Measurements from ENCODE around the gene LRRC41. TPM values are rescaled to one million over a fixed set of nuclear protein-coding genes. Genes with fewer than 3 reads are reported as not detected.
A peak's percentile ranks its signal among the peaks of the same experiment; 100 is the strongest.

LRRC41 gene, protein sequence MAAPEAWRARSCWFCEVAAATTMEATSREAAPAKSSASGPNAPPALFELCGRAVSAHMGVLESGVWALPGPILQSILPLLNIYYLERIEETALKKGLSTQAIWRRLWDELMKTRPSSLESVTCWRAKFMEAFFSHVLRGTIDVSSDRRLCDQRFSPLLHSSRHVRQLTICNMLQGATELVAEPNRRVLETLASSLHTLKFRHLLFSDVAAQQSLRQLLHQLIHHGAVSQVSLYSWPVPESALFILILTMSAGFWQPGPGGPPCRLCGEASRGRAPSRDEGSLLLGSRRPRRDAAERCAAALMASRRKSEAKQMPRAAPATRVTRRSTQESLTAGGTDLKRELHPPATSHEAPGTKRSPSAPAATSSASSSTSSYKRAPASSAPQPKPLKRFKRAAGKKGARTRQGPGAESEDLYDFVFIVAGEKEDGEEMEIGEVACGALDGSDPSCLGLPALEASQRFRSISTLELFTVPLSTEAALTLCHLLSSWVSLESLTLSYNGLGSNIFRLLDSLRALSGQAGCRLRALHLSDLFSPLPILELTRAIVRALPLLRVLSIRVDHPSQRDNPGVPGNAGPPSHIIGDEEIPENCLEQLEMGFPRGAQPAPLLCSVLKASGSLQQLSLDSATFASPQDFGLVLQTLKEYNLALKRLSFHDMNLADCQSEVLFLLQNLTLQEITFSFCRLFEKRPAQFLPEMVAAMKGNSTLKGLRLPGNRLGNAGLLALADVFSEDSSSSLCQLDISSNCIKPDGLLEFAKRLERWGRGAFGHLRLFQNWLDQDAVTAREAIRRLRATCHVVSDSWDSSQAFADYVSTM
- total RNA-seq (2016; rRNA removed; fragmentation: Illumina TruSeq; extraction: Trizol) (51.9 and 53.6 TPM in 2 replicates), polyA plus RNA-seq (2011; rRNA removed) (48.1 and 64.1 TPM in 2 replicates), polyA minus RNA-seq (2011; rRNA and poly(A)+ RNA removed; ENCODE audit: low replicate concordance) (54.6 and 133 TPM in 2 replicates), Bru-seq, nascent RNA (percentile 85 among the genes with signal in this experiment), BruChase-seq, experiment 1, labeled RNA remaining after a 6-hour chase (percentile 86 among the genes with signal in this experiment), BruChase-seq, experiment 2, labeled RNA remaining after a 2-hour chase (percentile 87 among the genes with signal in this experiment)
- 8.7 and 10.1 TPM in 2 replicates for total RNA-seq (2016; cell fraction: cytosol; rRNA removed; fragmentation: Illumina TruSeq; extraction: Trizol; ENCODE audit: low read depth)
- total RNA-seq (2016; cell fraction: insoluble cytoplasmic fraction; rRNA removed; fragmentation: Illumina TruSeq; extraction: Trizol): 44.9 and 54.0 TPM in 2 replicates
- 22.7 and 23.9 TPM in 2 replicates for total RNA-seq (2016; cell fraction: membrane; rRNA removed; fragmentation: Illumina TruSeq; extraction: Trizol)
- total RNA-seq (2016; cell fraction: nucleus; rRNA removed; fragmentation: Illumina TruSeq; extraction: Trizol): 37.9 and 43.3 TPM in 2 replicates
- 44.5 and 50.8 TPM in 2 replicates for polyA plus RNA-seq (2011; cell fraction: cytosol; rRNA removed)
- polyA plus RNA-seq (2011; cell fraction: nucleus; rRNA removed): 63.0 and 69.0 TPM in 2 replicates
- polyA plus RNA-seq (2012): 28.1 and 28.9 TPM in 2 replicates
- polyA plus RNA-seq (2016; cell fraction: cytosol; fragmentation: Illumina TruSeq; extraction: Trizol; ENCODE audit: low read depth): 5.9 and 6.3 TPM in 2 replicates
- polyA plus RNA-seq (2016; cell fraction: insoluble cytoplasmic fraction; fragmentation: Illumina TruSeq; extraction: Trizol; ENCODE audit: low read depth): 40.8 and 53.0 TPM in 2 replicates
- 13.1 and 15.2 TPM in 2 replicates for polyA plus RNA-seq (2016; cell fraction: membrane; fragmentation: Illumina TruSeq; extraction: Trizol; ENCODE audit: low read depth)
- 60.2 and 64.7 TPM in 2 replicates for polyA plus RNA-seq (2016; cell fraction: nucleus; fragmentation: Illumina TruSeq; extraction: Trizol; ENCODE audit: insufficient read depth, low read depth)
- 44.0 and 45.3 TPM in 2 replicates for polyA minus RNA-seq (2011; cell fraction: cytosol; rRNA and poly(A)+ RNA removed)
- 36.3 and 42.6 TPM in 2 replicates for polyA minus RNA-seq (2011; cell fraction: nucleus; rRNA and poly(A)+ RNA removed)
- long read RNA-seq, experiment 1, full-length matches to known transcripts: 55 of 83 reads
- long read RNA-seq, experiment 1, partial matches to known transcripts: 16 of 83 reads
- long read RNA-seq, experiment 1, other reads (novel, unspliced or antisense): 12 of 83 reads
- long read RNA-seq, experiment 2, full-length matches to known transcripts: 108 of 193 reads
- long read RNA-seq, experiment 2, partial matches to known transcripts: 64 of 193 reads
- long read RNA-seq, experiment 2, other reads (novel, unspliced or antisense): 21 of 193 reads

- H3K9me3 ChIP-seq (ENCODE audit: low read length): no peaks in the 10 kb centered on the region
- no TSS peak for BruUV-seq (replicated peaks)
- peak within 1 kb of the TSS; percentile 82 for H2AFZ ChIP-seq (ENCODE audit: low read length)
- peak within 1 kb of the TSS; percentile 96 for H3K27ac ChIP-seq (ENCODE audit: extremely low read length, insufficient read depth, low read length)
- peaks cover 0 to 14% of the 10 kb centered on the region in 2 experiments; a peak in 3 of 5 replicates for H3K36me3 ChIP-seq (replicated peaks in 1 of 2; ENCODE audit: control insufficient read depth in 1 of 2, insufficient read depth in 2 of 2, low read length in 2 of 2)
- H3K9ac ChIP-seq (ENCODE audit: insufficient read depth, low read depth, low read length): peak within 1 kb of the TSS; percentile 99
- H4K20me1 ChIP-seq (ENCODE audit: insufficient read depth, low read length): peaks cover 32% of the 10 kb centered on the region
- ChIA-PET POLR2A (interaction anchor here (0.6 to 2.8 kb wide), 13 partner anchors 9 to 1476 kb away, joined by 3 to 21 read pairs (median 5); partner anchors contain the start of genes NSUN4 and RAD54L), CTCF (ENCODE audit: low intra/inter-chr PET ratio, low total read pairs) (no interaction called here)
- peak; percentile 96 for DNase-seq (ENCODE audit: low spot score)
- in situ Hi-C loops (cut with HindIII; ENCODE audit: extremely low pct_ligation_motif_present, low pct_unique_long_range_greater_than_20kb) (no loop called here), intact Hi-C loops (cut with micrococcal nuclease; ENCODE audit: unreplicated experiment) (loop anchor here (2.0 to 5.0 kb wide), 2 partner anchors 38 to 56 kb away; partner anchors contain the start of genes NSUN4 and RAD54L)
- H3K4me3 ChIP-seq (replicated peaks in 1 of 3; ENCODE audit: insufficient read depth in 1 of 3, low read depth in 2 of 3, low read length in 3 of 3): peak within 1 kb of the TSS; percentile 93 to 100 (median 96)
- ATAC-seq: peak; percentile 83
- H3K79me2 ChIP-seq (ENCODE audit: insufficient read depth, low read length): peaks cover 92% of the 10 kb centered on the region
- peak within 1 kb of the TSS; percentile 89 for H3K4me2 ChIP-seq (ENCODE audit: low read depth, low read length)
- WGBS (ENCODE audit: low lambda C conversion rate): 1% methylated on average over 30 of the region's 61 CpGs
- peaks cover 52% of the 10 kb centered on the region for H3K4me1 ChIP-seq (ENCODE audit: insufficient read depth, low read length)
- peak; percentile 99 for FAIRE-seq
- H3K27me3 ChIP-seq (ENCODE audit: control insufficient read depth in 1 of 2, insufficient read depth in 2 of 2, low read length in 2 of 2): peaks cover 0 to 4% of the 10 kb centered on the region in 2 experiments; a peak in 1 of 5 replicates
- TF ChIP-seq ZNF367 (CRISPR knock-in tag; IDR thresholded peaks at IDR 0.05; ENCODE audit: borderline replicate concordance) (no peak), ZNF17 (CRISPR knock-in tag; IDR thresholded peaks at IDR 0.05) (no peak; the same call in 1 of the 2 replicates), FOXK2 (IDR thresholded peaks at IDR 0.05) (peak; percentile 99), TAF1 (CRISPR knock-in tag; IDR thresholded peaks at IDR 0.05) (peak; percentile 94), MEIS2 (CRISPR knock-in tag; IDR thresholded peaks at IDR 0.05) (no peak), FOXA1 (IDR thresholded peaks at IDR 0.05) (no peak), FOXA1 (CRISPR knock-in tag; IDR thresholded peaks at IDR 0.05) (no peak), ZNF33A (CRISPR knock-in tag; IDR thresholded peaks at IDR 0.05; ENCODE audit: borderline replicate concordance) (peak; percentile 70; the same call in 1 of the 2 replicates)
- TF ChIP-seq, protein P1, sequence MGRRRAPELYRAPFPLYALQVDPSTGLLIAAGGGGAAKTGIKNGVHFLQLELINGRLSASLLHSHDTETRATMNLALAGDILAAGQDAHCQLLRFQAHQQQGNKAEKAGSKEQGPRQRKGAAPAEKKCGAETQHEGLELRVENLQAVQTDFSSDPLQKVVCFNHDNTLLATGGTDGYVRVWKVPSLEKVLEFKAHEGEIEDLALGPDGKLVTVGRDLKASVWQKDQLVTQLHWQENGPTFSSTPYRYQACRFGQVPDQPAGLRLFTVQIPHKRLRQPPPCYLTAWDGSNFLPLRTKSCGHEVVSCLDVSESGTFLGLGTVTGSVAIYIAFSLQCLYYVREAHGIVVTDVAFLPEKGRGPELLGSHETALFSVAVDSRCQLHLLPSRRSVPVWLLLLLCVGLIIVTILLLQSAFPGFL (CRISPR knock-in tag; IDR thresholded peaks at IDR 0.05): no peak
- TF ChIP-seq, protein P2, sequence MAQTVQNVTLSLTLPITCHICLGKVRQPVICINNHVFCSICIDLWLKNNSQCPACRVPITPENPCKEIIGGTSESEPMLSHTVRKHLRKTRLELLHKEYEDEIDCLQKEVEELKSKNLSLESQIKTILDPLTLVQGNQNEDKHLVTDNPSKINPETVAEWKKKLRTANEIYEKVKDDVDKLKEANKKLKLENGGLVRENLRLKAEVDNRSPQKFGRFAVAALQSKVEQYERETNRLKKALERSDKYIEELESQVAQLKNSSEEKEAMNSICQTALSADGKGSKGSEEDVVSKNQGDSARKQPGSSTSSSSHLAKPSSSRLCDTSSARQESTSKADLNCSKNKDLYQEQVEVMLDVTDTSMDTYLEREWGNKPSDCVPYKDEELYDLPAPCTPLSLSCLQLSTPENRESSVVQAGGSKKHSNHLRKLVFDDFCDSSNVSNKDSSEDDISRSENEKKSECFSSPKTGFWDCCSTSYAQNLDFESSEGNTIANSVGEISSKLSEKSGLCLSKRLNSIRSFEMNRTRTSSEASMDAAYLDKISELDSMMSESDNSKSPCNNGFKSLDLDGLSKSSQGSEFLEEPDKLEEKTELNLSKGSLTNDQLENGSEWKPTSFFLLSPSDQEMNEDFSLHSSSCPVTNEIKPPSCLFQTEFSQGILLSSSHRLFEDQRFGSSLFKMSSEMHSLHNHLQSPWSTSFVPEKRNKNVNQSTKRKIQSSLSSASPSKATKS (CRISPR knock-in tag; IDR thresholded peaks at IDR 0.05): no peak
Observed at GRCh38 chr1:46303038-46303871, at the start of gene LRRC41, which contains the start of gene UQCRH. Gene LRRC41 (minus strand): TSS chr1:46303616. CDS start chr1:46303322, 294 bp downstream. Gene UQCRH (plus strand): TSS chr1:46303698. CDS start chr1:46303767, 69 bp downstream.
